Raji (cell line): ENCODE data around the gene HINFP.

ENCODE experiments used
- POLR2A ChIP-seq: IDR thresholded peaks from 2 replicates; pipeline ENCODE4 v1.6.1; 2011; ENCODE audit warnings: low read depth, low read length, control low read depth; ENCODE audit not compliant: insufficient read depth

HINFP gene

GRCh38 chr11:119155733-119156492 lies 34.5 kb downstream of the HINFP start:
- TF ChIP-seq POLR2A = no peak

- no peak for TF ChIP-seq POLR2A
These were observed 35.1 kb downstream of the HINFP start for GRCh38 chr11:119156496-119156895.

GRCh38 chr11:119157063-119157462 lies 35.7 kb downstream of the HINFP start:
- no peak for TF ChIP-seq POLR2A

GRCh38 chr11:119158467-119158866 lies 37.1 kb downstream of the HINFP start:
- no peak for TF ChIP-seq POLR2A

- TF ChIP-seq POLR2A = no peak
These were observed 38.8 kb downstream of the HINFP start for GRCh38 chr11:119160151-119160550.

- TF ChIP-seq POLR2A = no peak
These were observed 40.5 kb downstream of the HINFP start for GRCh38 chr11:119161871-119162270.

- TF ChIP-seq POLR2A = no peak
These were observed 45.1 kb downstream of the HINFP start for GRCh38 chr11:119166368-119167076.

GRCh38 chr11:119167933-119168332 lies 46.6 kb downstream of the HINFP start:
- no peak for TF ChIP-seq POLR2A

- TF ChIP-seq POLR2A = peak; percentile 80
These were observed 47.3 kb downstream of the HINFP start, which contains the start of gene NLRX1 for GRCh38 chr11:119168471-119169281. Gene NLRX1, plus strand, starts transcription at chr11:119168725. Its CDS starts 2,679 bp downstream, at chr11:119171404.

GRCh38 chr11:119169282-119169719 lies 47.9 kb downstream of the HINFP start:
- no peak for TF ChIP-seq POLR2A

GRCh38 chr11:119172513-119172912 lies 51.1 kb downstream of the HINFP start:
- TF ChIP-seq POLR2A = no peak

GRCh38 chr11:119173453-119173852 lies 52.1 kb downstream of the HINFP start:
- TF ChIP-seq POLR2A = no peak

- TF ChIP-seq POLR2A = no peak
These were observed 54.2 kb downstream of the HINFP start for GRCh38 chr11:119175493-119176077.

GRCh38 chr11:119178166-119178680 lies 56.8 kb downstream of the HINFP start:
- no peak for TF ChIP-seq POLR2A

- TF ChIP-seq POLR2A = no peak
These were observed 58.0 kb downstream of the HINFP start for GRCh38 chr11:119179342-119179741.

- TF ChIP-seq POLR2A = no peak
These were observed 58.6 kb downstream of the HINFP start for GRCh38 chr11:119179983-119180382.
